IMR-90 (cell line): ENCODE data around the gene FERMT2. TPM values are rescaled to one million over a fixed set of nuclear protein-coding genes. Genes with fewer than 3 reads are reported as not detected.

Experiments used
- ATAC-seq: fragments of 200-7000 bp; cut with Tn5 transposase; 2 replicates; pipeline ENCODE4 v1.9.1; 2020; ENCODE audit warnings: low read depth, mild to moderate bottlenecking, moderate library complexity
- BruUV-seq: library from RNA; stranded (reverse); fragments of 400-500 nt; replicated peaks from 2 replicates; lab custom pipeline; 2021; lab: Mats Ljungman, UMichigan
- CTCF ChIA-PET: fragments of 300-600 bp; formaldehyde crosslinking; extraction: SDS; loops from one replicate; lab custom pipeline; 2021; ENCODE audit warnings: antibody characterized with exemption; lab: Yijun Ruan, JAX
- POLR2A ChIA-PET: fragments of 300-600 bp; sonication (Branson Sonifier 250); formaldehyde crosslinking; loops from one replicate; lab custom pipeline; 2022; ENCODE audit warnings: antibody characterized with exemption; ENCODE audit not compliant: unreplicated experiment; lab: Charles Lee
- DNase-seq: peaks from one replicate; pipeline ENCODE4 v3.0.0; 2013
- H2AFZ ChIP-seq: replicated peaks from 2 replicates; pipeline ENCODE3; 2013; ENCODE audit warnings: low read length, mild to moderate bottlenecking; ENCODE audit not compliant: poor library complexity
- H2AK5ac ChIP-seq: 2 replicates; pipeline ENCODE4 v1.6.1; 2013; ENCODE audit warnings: low read depth, low read length, inconsistent platforms
- H2AK9ac ChIP-seq: replicated peaks from 2 replicates; pipeline ENCODE3; 2013; ENCODE audit warnings: mild to moderate bottlenecking, low read depth, low read length, moderate library complexity; ENCODE audit not compliant: poor library complexity
- H2BK120ac ChIP-seq: 2 replicates; pipeline ENCODE4 v1.6.1; 2013; ENCODE audit warnings: low read depth, low read length, inconsistent platforms
- H2BK15ac ChIP-seq: 3 replicates; pipeline ENCODE4 v1.6.1; 2013; ENCODE audit warnings: low read depth, low read length, inconsistent platforms
- H2BK20ac ChIP-seq: 2 replicates; pipeline ENCODE4 v1.6.1; 2013; ENCODE audit warnings: low read depth, mild to moderate bottlenecking, inconsistent platforms, low read length, moderate library complexity
- H2BK5ac ChIP-seq: 2 replicates; pipeline ENCODE4 v1.6.1; 2013; ENCODE audit warnings: mild to moderate bottlenecking, low read depth, low read length, inconsistent platforms; ENCODE audit not compliant: poor library complexity, severe bottlenecking
- H3K14ac ChIP-seq: replicated peaks from 2 replicates; pipeline ENCODE4 v1.6.1; 2013; ENCODE audit warnings: low read depth, low read length, inconsistent platforms
- H3K18ac ChIP-seq: 2 replicates; pipeline ENCODE4 v1.6.1; 2013; ENCODE audit warnings: low read depth, low read length, control low read depth
- H3K23ac ChIP-seq: 2 replicates; pipeline ENCODE4 v1.6.1; 2013; ENCODE audit warnings: low read depth, low read length, inconsistent platforms
- H3K27ac ChIP-seq: 2 replicates; pipeline ENCODE4 v1.5.1; 2013; ENCODE audit warnings: mild to moderate bottlenecking, control low read depth, low read length; ENCODE audit not compliant: insufficient read depth
- H3K27me3 ChIP-seq: 2 replicates; pipeline ENCODE4 v1.6.1; 2013; ENCODE audit warnings: low read length; ENCODE audit not compliant: control insufficient read depth, insufficient read depth
- H3K36me3 ChIP-seq: 2 replicates; pipeline ENCODE4 v1.6.1; 2013; ENCODE audit warnings: low read length, mixed read lengths; ENCODE audit not compliant: control insufficient read depth, insufficient read depth
- H3K4ac ChIP-seq: 2 replicates; pipeline ENCODE4 v1.6.1; 2013; ENCODE audit warnings: low read depth, low read length, inconsistent platforms
- H3K4me1 ChIP-seq: 2 replicates; pipeline ENCODE4 v1.6.1; 2013; ENCODE audit warnings: low read length, mixed read lengths; ENCODE audit not compliant: control insufficient read depth, insufficient read depth
- H3K4me2 ChIP-seq: 2 replicates; pipeline ENCODE4 v1.6.1; 2013; ENCODE audit warnings: low read depth, mild to moderate bottlenecking, control low read depth, low read length, moderate library complexity
- H3K4me3 ChIP-seq: 2 replicates; pipeline ENCODE4 v1.5.1; 2013; ENCODE audit warnings: low read depth, mild to moderate bottlenecking, control low read depth, low read length, moderate library complexity; ENCODE audit not compliant: insufficient read depth
- H3K56ac ChIP-seq: 2 replicates; pipeline ENCODE4 v1.6.1; 2013; ENCODE audit warnings: low read length, inconsistent platforms; ENCODE audit not compliant: insufficient read depth; ENCODE audit errors: extremely low read depth
- H3K79me1 ChIP-seq, 2 experiments: 2 replicates each; pipeline ENCODE4 v1.6.1; 2013; ENCODE audit warnings: low read length in 2 of 2, inconsistent platforms in 1 of 2, low read depth in 1 of 2
- H3K9ac ChIP-seq: 2 replicates; pipeline ENCODE4 v1.6.1; 2013; ENCODE audit warnings: low read depth, low read length, control low read depth
- H3K9me1 ChIP-seq: 2 replicates; pipeline ENCODE4 v1.6.1; 2013; ENCODE audit warnings: low read length, inconsistent platforms; ENCODE audit not compliant: insufficient read depth
- H3K9me3 ChIP-seq: 2 replicates; pipeline ENCODE4 v1.6.1; 2013; ENCODE audit warnings: low read length; ENCODE audit not compliant: control insufficient read depth, insufficient read depth
- H4K20me1 ChIP-seq: 2 replicates; pipeline ENCODE4 v1.6.1; 2013; ENCODE audit warnings: low read length, inconsistent platforms; ENCODE audit not compliant: insufficient read depth
- H4K5ac ChIP-seq: 2 replicates; pipeline ENCODE4 v1.6.1; 2013; ENCODE audit warnings: mild to moderate bottlenecking, low read depth, low read length, control low read depth
- H4K8ac ChIP-seq, 2 experiments: 2 replicates each; pipeline ENCODE4 v1.6.1; 2013; ENCODE audit warnings: low read depth in 2 of 2, low read length in 2 of 2, control low read depth in 1 of 2, inconsistent platforms in 1 of 2
- H4K91ac ChIP-seq: 2 replicates; pipeline ENCODE4 v1.6.1; 2013; ENCODE audit warnings: low read depth, low read length, inconsistent platforms; ENCODE audit not compliant: insufficient read depth
- CHD1 ChIP-seq: IDR thresholded peaks from 2 replicates; pipeline ENCODE4 v1.6.1; 2012; ENCODE audit warnings: low read depth, low read length, improper control_type of control experiment
- FOS ChIP-seq: fragments of 150-350 bp; IDR thresholded peaks from 2 replicates; pipeline ENCODE4 v1.6.1; 2016; ENCODE audit warnings: low read depth, low read length
- POLR2A ChIP-seq: IDR thresholded peaks from 2 replicates; pipeline ENCODE4 v1.6.1; 2012; ENCODE audit warnings: mild to moderate bottlenecking, low read depth, low read length
- WGBS, 2 experiments: methylation state at CpG; one replicate each; pipeline versions ENCODE4 v1.1.5 to v1.1.7; 2013; ENCODE audit warnings: missing lambda C conversion rate in 2 of 2; ENCODE audit not compliant: insufficient read length in 1 of 2; ENCODE audit errors: extremely low coverage in 2 of 2; 5-methylcytosine and 5-hydroxymethylcytosine counted together
- dilution Hi-C: fragments of 300-500 bp; cut with HindIII; formaldehyde crosslinking; loops from one replicate; pipeline ENCODE4 v1.14.3; 2018; ENCODE audit warnings: low sequenced_read_pairs; ENCODE audit not compliant: unreplicated experiment
- in situ Hi-C: fragments of 300-500 bp; cut with MboI; formaldehyde crosslinking; loops from 3 replicates; pipeline ENCODE4 v1.14.3; 2019; ENCODE audit warnings: low sequenced_read_pairs, inconsistent platforms, mixed read lengths
- intact Hi-C: fragments of 100-400 bp; cut with micrococcal nuclease; formaldehyde crosslinking; loops from 2 replicates; pipeline ENCODE4 v1.10.0; 2022
- polyA plus RNA-seq, 3 experiments: library from polyadenylated mRNA; depleted of rRNA; stranded (reverse); fragments of >200 nt; gene quantifications; 2 replicates each; pipeline ENCODE4 v1.2.3, GENCODE V29; 2012; ENCODE audit warnings: low replicate concordance in 1 of 3
- total RNA-seq: library from RNA; depleted of rRNA; stranded (reverse); fragments of >200 nt; gene quantifications from 2 replicates; pipeline ENCODE4 v1.2.3, GENCODE V29; 2012
- TF ChIP-seq, protein P1 (sequence below): conservative IDR thresholded peaks from 2 replicates; pipeline ENCODE4 v1.5.1; 2012; ENCODE audit warnings: mild to moderate bottlenecking, low read depth, low read length, improper control_type of control experiment

Gene FERMT2
- total and polyA plus RNA-seq, 2 of the 4 experiments (the other 2 are of a cell fraction), result 131 to 217 TPM

DNA sequence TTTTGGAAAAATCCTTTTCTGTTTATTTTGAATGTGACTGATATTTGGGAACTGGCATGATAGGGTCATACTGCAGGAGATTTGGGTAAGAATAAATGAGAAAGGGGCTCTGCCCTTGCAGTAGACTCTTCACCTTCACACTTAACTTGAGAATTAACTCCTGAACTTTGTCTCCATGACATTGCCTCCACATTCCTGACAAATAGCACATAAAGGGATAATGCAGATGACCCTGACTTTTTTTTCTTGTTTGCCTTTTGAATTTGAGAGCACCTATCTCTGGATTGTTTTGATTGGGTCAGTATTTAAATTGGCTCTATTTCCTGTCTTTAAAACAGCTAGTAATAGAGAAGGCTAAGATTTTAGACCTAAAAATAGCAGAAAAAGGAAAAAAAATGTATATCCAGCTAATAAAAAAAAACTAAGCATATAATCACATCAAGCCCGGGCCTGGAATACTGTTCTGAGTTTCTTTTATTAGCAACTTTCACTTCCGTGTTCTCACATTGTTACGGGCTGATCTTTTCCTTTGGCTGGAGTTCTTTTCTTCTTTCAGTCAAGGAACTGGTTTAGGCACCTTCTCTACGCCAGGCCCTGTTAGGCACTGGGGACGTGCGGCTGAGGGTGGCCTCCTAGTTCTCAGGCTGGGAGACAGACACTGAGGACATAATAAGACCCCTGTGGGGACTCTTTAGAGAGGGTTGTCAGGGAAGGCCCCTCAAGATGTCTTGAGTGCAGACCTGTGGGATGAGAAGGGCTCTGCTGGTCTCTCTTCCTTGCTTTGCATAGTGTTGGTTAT lies 106.4 kb downstream of the FERMT2 start (continued):
- TF ChIP-seq CHD1, result no peak

DNA sequence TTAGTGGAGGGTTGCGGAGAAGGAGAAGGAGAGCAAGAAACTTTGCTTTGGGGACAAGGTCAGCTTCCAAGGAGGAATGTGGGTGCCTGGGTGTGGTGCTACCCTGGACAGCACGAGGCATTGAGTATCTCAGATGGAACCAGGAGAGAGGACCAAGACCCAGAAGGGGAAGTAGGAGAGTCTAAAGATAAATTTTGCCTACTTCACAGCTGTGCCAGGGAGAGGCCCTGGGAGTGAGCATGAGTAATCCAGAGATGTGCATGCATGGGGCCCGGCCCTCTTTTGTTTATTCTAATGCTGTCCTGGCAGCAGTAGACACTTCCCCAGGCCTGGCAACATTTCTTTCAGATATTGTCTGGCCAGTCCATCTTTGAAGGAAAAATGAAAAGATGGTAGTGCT lies 110.0 kb downstream of the FERMT2 start:
- H3K14ac ChIP-seq, result 0 out of 2 replicates have a peak overlapping the region, but pooled peaks have one; percentile 21
- intact Hi-C loops, result loop anchor here (1.0 kb wide), 1 partner anchor 35 kb away; no protein-coding TSS in a partner anchor

More for the DNA sequence above, 110.0 kb downstream of the FERMT2 start:
- Histone ChIP-seq H3K18ac (no peak overlapping the region), H3K4me3 (no peak overlapping the region), H2BK20ac (0 out of 2 replicates have a peak overlapping the region, but pooled peaks have one; percentile 64), H3K9me3 (no peaks in the 10 kb centered on the region), H3K4me1 (peaks cover 2% of the 10 kb centered on the region; the same call in 1 of the 2 replicates), H4K5ac (no peak overlapping the region), H3K27me3 (no peaks in the 10 kb centered on the region), H4K8ac (peak overlapping the region in 1 of 2 experiments; percentile 75; a peak in 2 of 4 replicates), H2AFZ (peak overlapping the region; percentile 83), H4K91ac (peak overlapping the region; percentile 76; the same call in 1 of the 2 replicates), H3K9ac (no peak overlapping the region), H4K20me1 (no peaks in the 10 kb centered on the region), H2BK120ac (peak overlapping the region; percentile 84), H2BK15ac (0 out of 3 replicates have a peak overlapping the region, but pooled peaks have one; percentile 30), H3K23ac (peak overlapping the region; percentile 65; the same call in 1 of the 2 replicates), H2BK5ac (peak overlapping the region; percentile 21), H3K56ac (no peak overlapping the region), H2AK5ac (peak overlapping the region; percentile 97), H2AK9ac (peak overlapping the region; percentile 89), H3K4me2 (no peak overlapping the region), H3K36me3 (no peaks in the 10 kb centered on the region), H3K27ac (no peak overlapping the region), H3K4ac (peak overlapping the region; percentile 60), H3K79me1 (peaks cover 0 to 6% of the 10 kb centered on the region in 2 experiments; a peak in 1 of 4 replicates), H3K9me1 (peaks cover 10% of the 10 kb centered on the region)
- DNase-seq (peak; percentile 71), ATAC-seq (peak; percentile 92)
- dilution Hi-C loops (no loop called here), in situ Hi-C loops (no loop called here)
- ChIA-PET POLR2A (no interaction called here), CTCF (interaction anchor here (1.1 kb wide), 1 partner anchor 10 kb away, joined by 3 read pairs; no protein-coding TSS in a partner anchor)
- TF ChIP-seq FOS, result peak; percentile 49
- TF ChIP-seq, protein P1, sequence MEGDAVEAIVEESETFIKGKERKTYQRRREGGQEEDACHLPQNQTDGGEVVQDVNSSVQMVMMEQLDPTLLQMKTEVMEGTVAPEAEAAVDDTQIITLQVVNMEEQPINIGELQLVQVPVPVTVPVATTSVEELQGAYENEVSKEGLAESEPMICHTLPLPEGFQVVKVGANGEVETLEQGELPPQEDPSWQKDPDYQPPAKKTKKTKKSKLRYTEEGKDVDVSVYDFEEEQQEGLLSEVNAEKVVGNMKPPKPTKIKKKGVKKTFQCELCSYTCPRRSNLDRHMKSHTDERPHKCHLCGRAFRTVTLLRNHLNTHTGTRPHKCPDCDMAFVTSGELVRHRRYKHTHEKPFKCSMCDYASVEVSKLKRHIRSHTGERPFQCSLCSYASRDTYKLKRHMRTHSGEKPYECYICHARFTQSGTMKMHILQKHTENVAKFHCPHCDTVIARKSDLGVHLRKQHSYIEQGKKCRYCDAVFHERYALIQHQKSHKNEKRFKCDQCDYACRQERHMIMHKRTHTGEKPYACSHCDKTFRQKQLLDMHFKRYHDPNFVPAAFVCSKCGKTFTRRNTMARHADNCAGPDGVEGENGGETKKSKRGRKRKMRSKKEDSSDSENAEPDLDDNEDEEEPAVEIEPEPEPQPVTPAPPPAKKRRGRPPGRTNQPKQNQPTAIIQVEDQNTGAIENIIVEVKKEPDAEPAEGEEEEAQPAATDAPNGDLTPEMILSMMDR, result no peak
- no peak for TF ChIP-seq POLR2A
- no TSS peak for BruUV-seq
- no CpG with 5 or more reads among the region's 3 CpGs for WGBS, 2 experiments
